HepG2 (cell line): Measurements from ENCODE around the gene RNASE7. TPM values are rescaled to one million over a fixed set of nuclear protein-coding genes. Genes with fewer than 3 reads are reported as not detected.
A peak's percentile ranks its signal among the peaks of the same experiment; 100 is the strongest.

Experiments
- ATAC-seq: fragments of 200-7000 bp; cut with Tn5 transposase; 3 replicates; pipeline ENCODE4 v1.9.1; 2020; ENCODE audit warnings: mild to moderate bottlenecking, moderate library complexity
- BruUV-seq: library from RNA; stranded (reverse); fragments of 400-500 nt; replicated peaks from 2 replicates; lab custom pipeline; 2021; lab: Mats Ljungman, UMichigan
- CTCF ChIA-PET: fragments of 300-600 bp; formaldehyde crosslinking; extraction: SDS; loops from one replicate; lab custom pipeline; 2021; ENCODE audit warnings: low total read pairs, inconsistent platforms, low intra/inter-chr PET ratio; lab: Yijun Ruan, JAX
- POLR2A ChIA-PET: fragments of 350-600 bp; sonication (Branson Sonifier 250); formaldehyde crosslinking; loops from one replicate; lab custom pipeline; 2020; ENCODE audit warnings: antibody characterized with exemption, inconsistent platforms; lab: Yijun Ruan, JAX
- DNase-seq: peaks from one replicate; pipeline ENCODE4 v3.0.0-alpha.2; 2015; ENCODE audit warnings: low spot score
- FAIRE-seq: peaks from 3 replicates; lab custom pipeline; 2011; peaks lifted over from hg19 to GRCh38; lab: Jason Lieb, UNC
- H2AFZ ChIP-seq: one replicate; pipeline ENCODE4 v1.6.1; 2011; ENCODE audit warnings: low read length, inconsistent platforms
- H3K27ac ChIP-seq: fragments of 300-600 bp; 3 replicates; pipeline ENCODE4 v1.8.0; 2011; ENCODE audit warnings: mixed run types, mild to moderate bottlenecking, mixed read lengths, low read length, inconsistent platforms; ENCODE audit not compliant: insufficient read depth; ENCODE audit errors: extremely low read length
- H3K27me3 ChIP-seq, 2 experiments: fragments of 200-600 bp in 1 of 2; 2 replicates in 1 of 2; 3 replicates in 1 of 2; pipeline versions ENCODE4 v1.6.0 to v1.8.0; 2011; ENCODE audit warnings: low read length in 2 of 2, mild to moderate bottlenecking in 2 of 2, moderate library complexity in 2 of 2, inconsistent platforms in 1 of 2; ENCODE audit not compliant: insufficient read depth in 2 of 2, control insufficient read depth in 1 of 2
- H3K36me3 ChIP-seq, 2 experiments: fragments of 200-600 bp in 1 of 2; replicated peaks in 1 of 2; 2 replicates in 1 of 2; 3 replicates in 1 of 2; pipeline versions ENCODE4 v1.5.1 to v1.8.0; 2011; ENCODE audit warnings: low read length in 2 of 2, inconsistent platforms in 1 of 2; ENCODE audit not compliant: insufficient read depth in 2 of 2, control insufficient read depth in 1 of 2
- H3K4me1 ChIP-seq: 2 replicates; pipeline ENCODE4 v1.5.1; 2012; ENCODE audit warnings: low read length, inconsistent platforms; ENCODE audit not compliant: insufficient read depth
- H3K4me2 ChIP-seq: 2 replicates; pipeline ENCODE4 v1.6.0; 2011; ENCODE audit warnings: low read depth, low read length, inconsistent platforms
- H3K4me3 ChIP-seq, 3 experiments: fragments of 200-600 bp in 1 of 3; sonication (generic), shearing (Covaris generic) in 1 of 3; replicated peaks in 1 of 3; 2 replicates each; pipeline ENCODE4 v1.5.1; 2011 to 2016; ENCODE audit warnings: low read length in 3 of 3, inconsistent platforms in 2 of 3, low read depth in 2 of 3, mild to moderate bottlenecking in 2 of 3, control low read depth in 1 of 3, mixed read lengths in 1 of 3; ENCODE audit not compliant: insufficient read depth in 1 of 3
- H3K79me2 ChIP-seq: one replicate; pipeline ENCODE4 v1.6.1; 2011; ENCODE audit warnings: low read length, inconsistent platforms; ENCODE audit not compliant: insufficient read depth
- H3K9ac ChIP-seq: 2 replicates; pipeline ENCODE4 v1.6.0; 2011; ENCODE audit warnings: mild to moderate bottlenecking, low read depth, low read length, inconsistent platforms; ENCODE audit not compliant: insufficient read depth
- H3K9me3 ChIP-seq: 2 replicates; pipeline ENCODE4 v1.5.1; 2012; ENCODE audit warnings: mild to moderate bottlenecking, low read length
- H4K20me1 ChIP-seq: 2 replicates; pipeline ENCODE4 v1.6.0; 2011; ENCODE audit warnings: inconsistent platforms, mild to moderate bottlenecking, low read length, moderate library complexity; ENCODE audit not compliant: insufficient read depth
- CC2D1A ChIP-seq: sonication (generic); formaldehyde crosslinking; IDR thresholded peaks from 2 replicates; pipeline ENCODE4 v1.8.1; 2023; ENCODE audit warnings: mild to moderate bottlenecking, missing genetic modification reagents
- DZIP1 ChIP-seq: sonication (generic); formaldehyde crosslinking; IDR thresholded peaks from 2 replicates; pipeline ENCODE4 v1.5.0; 2020; ENCODE audit warnings: mild to moderate bottlenecking, missing genetic modification reagents
- ETV6 ChIP-seq: sonication (generic); formaldehyde crosslinking; conservative IDR thresholded peaks from 2 replicates; pipeline ENCODE4 v1.4.0; 2020; ENCODE audit warnings: missing genetic modification reagents
- KMT2A ChIP-seq: sonication (generic); formaldehyde crosslinking; IDR thresholded peaks from 2 replicates; pipeline ENCODE4 v1.4.0; 2020; ENCODE audit warnings: missing genetic modification reagents
- MYNN ChIP-seq: sonication (generic); formaldehyde crosslinking; IDR thresholded peaks from 2 replicates; pipeline ENCODE4 v1.4.0; 2020; ENCODE audit warnings: mild to moderate bottlenecking, low read depth, missing genetic modification reagents
- NCOA2 ChIP-seq: sonication (generic); formaldehyde crosslinking; IDR thresholded peaks from 2 replicates; pipeline ENCODE4 v1.8.0; 2022; ENCODE audit warnings: inconsistent platforms
- STAT5B ChIP-seq: sonication (generic); formaldehyde crosslinking; IDR thresholded peaks from 2 replicates; pipeline ENCODE4 v1.4.0; 2020; ENCODE audit warnings: missing genetic modification reagents
- TCF7 ChIP-seq: sonication (generic); IDR thresholded peaks from 2 replicates; pipeline ENCODE4 v1.6.1; 2016; ENCODE audit warnings: antibody characterized with exemption, low read depth
- TEAD2 ChIP-seq: sonication (generic); formaldehyde crosslinking; IDR thresholded peaks from 2 replicates; pipeline ENCODE4 v1.9.0; 2021; ENCODE audit warnings: missing genetic modification reagents
- WIZ ChIP-seq: sonication (generic); formaldehyde crosslinking; IDR thresholded peaks from 2 replicates; pipeline ENCODE4 v1.5.1; 2020; ENCODE audit warnings: mild to moderate bottlenecking, missing genetic modification reagents
- XRCC5 ChIP-seq: fragments of 200-400 bp; formaldehyde crosslinking; optimal IDR thresholded peaks from 2 replicates; pipeline ENCODE3; 2017; ENCODE audit warnings: mild to moderate bottlenecking, low read length
- ZFY ChIP-seq: sonication (generic); formaldehyde crosslinking; IDR thresholded peaks from 2 replicates; pipeline ENCODE4 v1.4.0; 2020; ENCODE audit warnings: missing genetic modification reagents
- ZNF552 ChIP-seq: sonication (generic); formaldehyde crosslinking; IDR thresholded peaks from 2 replicates; pipeline ENCODE4 v1.9.0; 2022; ENCODE audit warnings: missing genetic modification reagents, mild to moderate bottlenecking, borderline replicate concordance
- ZNF770 ChIP-seq: sonication (generic); formaldehyde crosslinking; IDR thresholded peaks from 2 replicates; pipeline ENCODE4 v1.5.0; 2020; ENCODE audit warnings: mild to moderate bottlenecking, missing genetic modification reagents
- WGBS: methylation state at CpG from one replicate; pipeline ENCODE4 v1.1.6; 2017; ENCODE audit warnings: low lambda C conversion rate; 5-methylcytosine and 5-hydroxymethylcytosine counted together
- in situ Hi-C: cut with HindIII; loops from 2 replicates; pipeline ENCODE4 v1.10.0; 2017; ENCODE audit warnings: low pct_unique_long_range_greater_than_20kb; ENCODE audit not compliant: extremely low pct_ligation_motif_present
- intact Hi-C: fragments of 100-400 bp; cut with micrococcal nuclease; formaldehyde crosslinking; loops from one replicate; pipeline ENCODE4 v1.10.0; 2022; ENCODE audit not compliant: unreplicated experiment
- polyA plus RNA-seq, 8 experiments: library from polyadenylated mRNA; depleted of rRNA in 3 of 8; stranded (reverse) in 7 of 8; unstranded in 1 of 8; fragments of >200 nt; fragmentation: Illumina TruSeq in 4 of 8; extraction: Trizol in 4 of 8; gene quantifications; 2 replicates each; pipeline versions ENCODE4 v1.2.1 to v1.2.3, GENCODE V29; 2011 to 2016; ENCODE audit warnings: low read depth in 4 of 8, missing spikeins in 1 of 8, mixed read lengths in 1 of 8; ENCODE audit not compliant: insufficient read depth in 1 of 8
- total RNA-seq, 5 experiments: library from RNA; depleted of rRNA; stranded (reverse); fragments of >200 nt; fragmentation: Illumina TruSeq; extraction: Trizol; gene quantifications; 2 replicates each; pipeline ENCODE4 v1.2.3, GENCODE V29; 2016; ENCODE audit warnings: low read depth in 1 of 5

The RNASE7 gene
- total and polyA plus RNA-seq, 2 of the 13 experiments (the other 11 are each of a cell fraction or from before 2014, with no cell fraction given) = 0.04 TPM; not detected in 1

GRCh38 chr14:21026274-21026987, 15.7 kb upstream of the RNASE7 start:
- BruUV-seq = no TSS peak
- Histone ChIP-seq H3K9me3 (no peaks in the 10 kb centered on the region), H2AFZ (no peak overlapping the region), H4K20me1 (no peaks in the 10 kb centered on the region), H3K4me1 (peaks cover 50% of the 10 kb centered on the region), H3K79me2 (peaks cover 13% of the 10 kb centered on the region), H3K4me3 (no peak overlapping the region), H3K9ac (no peak overlapping the region), H3K36me3 (peaks cover 5 to 9% of the 10 kb centered on the region in 2 experiments; a peak in 4 of 5 replicates), H3K27ac (peak overlapping the region; percentile 16), H3K27me3 (no peaks in the 10 kb centered on the region; a peak in 2 of 5 replicates), H3K4me2 (peak overlapping the region; percentile 33; the same call in 1 of the 2 replicates)
- 68% methylated on average over 7 of the region's 7 CpGs for WGBS
- CTCF ChIA-PET = no interaction called here
- intact Hi-C loops (no loop called here), in situ Hi-C loops (no loop called here)
- no peak for FAIRE-seq
- ATAC-seq = no peak
- no peak for DNase-seq
- TF ChIP-seq ZNF770 (CRISPR knock-in tag) (no peak), WIZ (CRISPR knock-in tag) (no peak), ZFY (CRISPR knock-in tag) (0 out of 2 replicates have a peak, but pooled peaks have one; percentile 15)
- POLR2A ChIA-PET = interaction anchor here (1.0 to 1.9 kb wide), 6 partner anchors 11 to 44 kb away, joined by 3 to 7 read pairs (median 4); partner anchors contain the start of gene ARHGEF40

GRCh38 chr14:21026988-21027315, 15.2 kb upstream of the RNASE7 start:
- ChIA-PET POLR2A (interaction anchor here (1.1 to 1.9 kb wide), 3 partner anchors 29 to 43 kb away, joined by 4 to 7 read pairs (median 6); partner anchors contain the start of gene ARHGEF40), CTCF (no interaction called here)
- no peak for FAIRE-seq
- no peak for DNase-seq
- intact Hi-C loops (no loop called here), in situ Hi-C loops (no loop called here)
- Histone ChIP-seq H3K27me3 (no peaks in the 10 kb centered on the region; a peak in 2 of 5 replicates), H3K79me2 (peaks cover 13% of the 10 kb centered on the region), H3K36me3 (peaks cover 1 to 3% of the 10 kb centered on the region in 2 experiments; a peak in 3 of 5 replicates), H3K4me3 (no peak overlapping the region), H2AFZ (no peak overlapping the region), H3K27ac (no peak overlapping the region), H3K4me1 (peaks cover 50% of the 10 kb centered on the region), H4K20me1 (no peaks in the 10 kb centered on the region), H3K4me2 (peak overlapping the region; percentile 14; the same call in 1 of the 2 replicates), H3K9me3 (no peaks in the 10 kb centered on the region), H3K9ac (no peak overlapping the region)
- WGBS = 24% methylated on average over 3 of the region's 3 CpGs
- no TSS peak for BruUV-seq
- ATAC-seq = no peak
- no peak for TF ChIP-seq KMT2A (CRISPR knock-in tag)
- TF ChIP-seq TEAD2 (CRISPR knock-in tag) = no peak
- no peak for TF ChIP-seq MYNN (CRISPR knock-in tag)
- TF ChIP-seq ETV6 (CRISPR knock-in tag) = no peak
- no peak for TF ChIP-seq ZNF552
- TF ChIP-seq XRCC5 = peak; percentile 26
- no peak for TF ChIP-seq DZIP1
- no peak for TF ChIP-seq TCF7
- TF ChIP-seq NCOA2 (CRISPR knock-in tag) = peak; percentile 33; the same call in 1 of the 2 replicates
- no peak for TF ChIP-seq STAT5B
- TF ChIP-seq CC2D1A = no peak
